ENCODE measurements around the gene FXYD1. TPM values are rescaled to one million over a fixed set of nuclear protein-coding genes. Genes with fewer than 3 reads are reported as not detected.

Gene FXYD1
- total and polyA plus RNA-seq, 2 of the 8 experiments (the other 6 are each of a cell fraction or from before 2014, with no cell fraction given) = 1.6 to 8.1 TPM

DNA sequence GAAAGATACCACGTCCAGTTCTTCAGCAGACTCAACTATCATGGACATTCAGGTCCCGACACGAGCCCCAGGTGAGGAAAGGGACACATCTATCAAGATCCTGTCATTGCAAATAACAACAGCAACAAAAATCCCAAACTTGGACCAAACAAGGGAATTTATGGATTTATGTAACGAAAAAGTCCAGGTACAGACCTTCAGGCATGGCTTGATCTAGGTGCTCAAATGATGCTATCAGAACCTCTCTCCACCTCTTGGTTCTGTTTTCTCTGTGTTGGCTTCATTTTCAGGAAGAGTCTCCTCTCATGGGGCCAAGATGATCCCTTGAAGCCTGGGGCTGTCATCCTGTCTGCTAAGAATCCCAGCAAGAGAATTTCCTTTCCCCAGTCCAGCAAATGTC, 18.8 kb downstream of the FXYD1 start:
- H3K79me1 ChIP-seq (ENCODE audit: low read depth, low read length) = peaks cover 6% of the 10 kb centered on the region
- H2AFZ ChIP-seq (ENCODE audit: low read length) = no peak overlapping the region
- no peak overlapping the region for H2BK20ac ChIP-seq (ENCODE audit: low read length)
- H3K4me1 ChIP-seq (replicated peaks in 1 of 4; ENCODE audit: control insufficient read depth in 3 of 4, insufficient read depth in 4 of 4, low read length in 3 of 4) = peaks cover 4 to 13% (median 11%) of the 10 kb centered on the region in 4 experiments
- 90% methylated on average over 4 of the region's 4 CpGs; no CpG with 5 or more reads in 1 of the 2 experiments for WGBS, 2 experiments (ENCODE audit: extremely low coverage in 1 of 2, insufficient coverage in 1 of 2, insufficient read length in 1 of 2, insufficient replicate concordance in 2 of 2, low coverage in 1 of 2, low lambda C conversion rate in 2 of 2, missing lambda C conversion rate in 1 of 2)
- no peak overlapping the region for H4K5ac ChIP-seq (ENCODE audit: insufficient read length, low read depth, low read length)
- no peak overlapping the region for H3K14ac ChIP-seq (ENCODE audit: insufficient read length)
- no peak overlapping the region for H4K8ac ChIP-seq (ENCODE audit: extremely low read depth, insufficient read depth, low read length)
- POLR2A ChIA-PET (ENCODE audit: partially characterized antibody) = interaction anchor here (0.7 to 1.9 kb wide), 3 partner anchors 9 to 15 kb away, joined by 3 to 6 read pairs (median 3); no protein-coding TSS in a partner anchor
- FAIRE-seq = no peak
- CTCF ChIA-PET (ENCODE audit: partially characterized antibody) = interaction anchor here (2.5 kb wide), 1 partner anchor 16 kb away, joined by 15 read pairs; the partner anchor contains the start of gene FXYD7
- H3K27ac ChIP-seq (ENCODE audit: low read depth, low read length) = no peak overlapping the region
- peaks cover 9% of the 10 kb centered on the region; the same call in 1 of the 2 replicates for H3K23me2 ChIP-seq (ENCODE audit: low read depth, low read length)
- H3K4me2 ChIP-seq (ENCODE audit: insufficient read depth in 1 of 2, low read depth in 2 of 2, low read length in 2 of 2) = no peak overlapping the region
- no peak overlapping the region for H2BK5ac ChIP-seq (ENCODE audit: low read depth, low read length)
- H3K36me3 ChIP-seq (ENCODE audit: control insufficient read depth in 2 of 4, insufficient read depth in 4 of 4, low read length in 3 of 4) = peaks cover 5 to 42% (median 20%) of the 10 kb centered on the region in 4 experiments; a peak in 6 of 8 replicates
- no peak overlapping the region for H4K91ac ChIP-seq (replicated peaks; ENCODE audit: insufficient read length, low read length)
- TF ChIP-seq RBBP5 (IDR thresholded peaks at IDR 0.05; ENCODE audit: borderline replicate concordance, low read depth, low read length) (no peak), HDAC2 (IDR thresholded peaks at IDR 0.05; ENCODE audit: borderline replicate concordance in 1 of 2, low read depth in 2 of 2, low read length in 2 of 2) (no peak)
- H4K20me1 ChIP-seq (replicated peaks in 1 of 2; ENCODE audit: control insufficient read depth in 1 of 2, insufficient read depth in 2 of 2, low read length in 2 of 2) = peaks cover 1 to 5% of the 10 kb centered on the region in 2 experiments
- no peaks in the 10 kb centered on the region for H3K9me3 ChIP-seq (ENCODE audit: insufficient read depth in 2 of 2, low read depth in 1 of 2, low read length in 1 of 2)
- DNase-seq (ENCODE audit: low read depth in 1 of 2, low spot score in 2 of 2) = no peak
- H3K23ac ChIP-seq (ENCODE audit: insufficient read length) = no peak overlapping the region
- H2BK120ac ChIP-seq (replicated peaks; ENCODE audit: low read depth, low read length) = no peak overlapping the region
- no peak overlapping the region for H3K4me3 ChIP-seq (ENCODE audit: extremely low read depth in 1 of 4, insufficient read depth in 2 of 4, low read depth in 3 of 4, low read length in 4 of 4)
- H3K56ac ChIP-seq (replicated peaks; ENCODE audit: insufficient read length, low read depth, low read length) = no peak overlapping the region
- H3K18ac ChIP-seq (ENCODE audit: extremely low read depth, low read length) = no peak overlapping the region
- no peak overlapping the region for H2BK15ac ChIP-seq (ENCODE audit: low read length)
- no peak overlapping the region for H3K9ac ChIP-seq (replicated peaks in 1 of 4; ENCODE audit: extremely low read depth in 1 of 4, low read depth in 3 of 4, low read length in 3 of 4)
- no peak overlapping the region for H2BK12ac ChIP-seq (ENCODE audit: low read depth, low read length)
- no peak overlapping the region for H2AK5ac ChIP-seq (ENCODE audit: low read depth, low read length)
- peaks cover 0 to 5% (median 3%) of the 10 kb centered on the region in 4 experiments; a peak in 3 of 7 replicates for H3K27me3 ChIP-seq (replicated peaks in 1 of 4; ENCODE audit: control insufficient read depth in 3 of 4, extremely low read depth in 1 of 4, insufficient read depth in 3 of 4, low read length in 3 of 4)
- no peak overlapping the region for H3K4ac ChIP-seq (replicated peaks; ENCODE audit: insufficient read length, low read depth, low read length)
- peaks cover 0 to 11% of the 10 kb centered on the region in 2 experiments; a peak in 1 of 4 replicates for H3K79me2 ChIP-seq (ENCODE audit: control insufficient read depth in 1 of 2, insufficient read depth in 2 of 2, low read length in 2 of 2)

Measured in H1 (cell line).